ENCODE results near the gene NECAP2. TPM values are rescaled to one million over a fixed set of nuclear protein-coding genes. Genes with fewer than 3 reads are reported as not detected.

Gene NECAP2
- total RNA-seq, 1 donor from 2014 or later, result 46.6 TPM

- Histone ChIP-seq H3K9me3 (ENCODE audit: low read depth) (no peaks in the 10 kb centered on the region), H3K27ac (no peak overlapping the region), H3K4me2 (no peak overlapping the region), H3K4me3 (no peak overlapping the region), H2AFZ (replicated peaks) (no peak overlapping the region), H3K36me3 (no peaks in the 10 kb centered on the region), H3K79me2 (ENCODE audit: low read depth) (no peaks in the 10 kb centered on the region), H3K4me1 (no peaks in the 10 kb centered on the region), H4K20me1 (ENCODE audit: low read depth) (no peaks in the 10 kb centered on the region), H3K9ac (no peak overlapping the region), H3F3A (ENCODE audit: low read depth) (no peaks in the 10 kb centered on the region), H3K27me3 (no peaks in the 10 kb centered on the region)
- Mint-ChIP-seq H3K9me3 (no peaks in the 10 kb centered on the region), H3K4me1 (peaks cover 14% of the 10 kb centered on the region), H3K4me3 (no peak overlapping the region), H3K27me3 (ENCODE audit: insufficient read depth, low read depth) (no peaks in the 10 kb centered on the region), H3K36me3 (no peaks in the 10 kb centered on the region), H3K27ac (no peak overlapping the region)
- TF ChIP-seq CTCF (IDR thresholded peaks at IDR 0.05), result no peak
- no peak for TF ChIP-seq EZH2phosphoT487 (IDR thresholded peaks at IDR 0.05)
- no peak for TF ChIP-seq EZH2 (IDR thresholded peaks at IDR 0.05)
- no peak for DNase-seq (ENCODE audit: low spot score)
Observed at GRCh38 chr1:16425125-16426025, 15.1 kb upstream of the NECAP2 start.

- H3K36me3 Mint-ChIP-seq, result no peaks in the 10 kb centered on the region
Observed at GRCh38 chr1:16430606-16431005, 9.9 kb upstream of the NECAP2 start.

GRCh38 chr1:16433030-16433429 is 7.5 kb upstream of the NECAP2 start:
- H3K27me3 Mint-ChIP-seq (ENCODE audit: insufficient read depth, low read depth), result peaks cover 9% of the 10 kb centered on the region
- peaks cover 4% of the 10 kb centered on the region for H3K4me1 Mint-ChIP-seq
- Histone ChIP-seq H3K9ac (no peak overlapping the region), H3K79me2 (ENCODE audit: low read depth) (no peaks in the 10 kb centered on the region), H3K9me3 (ENCODE audit: low read depth) (no peaks in the 10 kb centered on the region), H3F3A (ENCODE audit: low read depth) (no peaks in the 10 kb centered on the region), H2AFZ (replicated peaks) (no peak overlapping the region), H3K27ac (no peak overlapping the region), H4K20me1 (ENCODE audit: low read depth) (no peaks in the 10 kb centered on the region), H3K4me2 (no peak overlapping the region), H3K36me3 (no peaks in the 10 kb centered on the region), H3K4me3 (no peak overlapping the region), H3K4me1 (no peaks in the 10 kb centered on the region), H3K27me3 (no peaks in the 10 kb centered on the region)
- H3K4me3 Mint-ChIP-seq, result no peak overlapping the region
- no peak for DNase-seq (ENCODE audit: low spot score)
- TF ChIP-seq EZH2phosphoT487 (IDR thresholded peaks at IDR 0.05) (no peak), EZH2 (IDR thresholded peaks at IDR 0.05) (no peak), CTCF (IDR thresholded peaks at IDR 0.05) (no peak)
- no peaks in the 10 kb centered on the region for H3K36me3 Mint-ChIP-seq
- no peaks in the 10 kb centered on the region for H3K9me3 Mint-ChIP-seq
- no peak overlapping the region for H3K27ac Mint-ChIP-seq

More at GRCh38 chr1:16430606-16431005, 9.9 kb upstream of the NECAP2 start:
- Histone ChIP-seq H3K9ac (no peak overlapping the region), H3K27me3 (no peaks in the 10 kb centered on the region), H3K4me1 (no peaks in the 10 kb centered on the region), H2AFZ (replicated peaks) (peak overlapping the region; percentile 82), H4K20me1 (ENCODE audit: low read depth) (no peaks in the 10 kb centered on the region), H3K36me3 (no peaks in the 10 kb centered on the region), H3K27ac (no peak overlapping the region), H3F3A (ENCODE audit: low read depth) (no peaks in the 10 kb centered on the region), H3K4me2 (no peak overlapping the region), H3K9me3 (ENCODE audit: low read depth) (no peaks in the 10 kb centered on the region), H3K4me3 (no peak overlapping the region), H3K79me2 (ENCODE audit: low read depth) (no peaks in the 10 kb centered on the region)
- Mint-ChIP-seq H3K4me3 (no peak overlapping the region), H3K9me3 (no peaks in the 10 kb centered on the region), H3K27ac (no peak overlapping the region), H3K4me1 (peaks cover 4% of the 10 kb centered on the region), H3K27me3 (ENCODE audit: insufficient read depth, low read depth) (peaks cover 6% of the 10 kb centered on the region)
- TF ChIP-seq CTCF (IDR thresholded peaks at IDR 0.05) (no peak), EZH2 (IDR thresholded peaks at IDR 0.05) (no peak), EZH2phosphoT487 (IDR thresholded peaks at IDR 0.05) (no peak)
- peak; percentile 39 for DNase-seq (ENCODE audit: low spot score)

Data from neural progenitor cell (in vitro differentiated cells).